ENCODE data around the gene DSCAM.

DSCAM gene

DNA sequence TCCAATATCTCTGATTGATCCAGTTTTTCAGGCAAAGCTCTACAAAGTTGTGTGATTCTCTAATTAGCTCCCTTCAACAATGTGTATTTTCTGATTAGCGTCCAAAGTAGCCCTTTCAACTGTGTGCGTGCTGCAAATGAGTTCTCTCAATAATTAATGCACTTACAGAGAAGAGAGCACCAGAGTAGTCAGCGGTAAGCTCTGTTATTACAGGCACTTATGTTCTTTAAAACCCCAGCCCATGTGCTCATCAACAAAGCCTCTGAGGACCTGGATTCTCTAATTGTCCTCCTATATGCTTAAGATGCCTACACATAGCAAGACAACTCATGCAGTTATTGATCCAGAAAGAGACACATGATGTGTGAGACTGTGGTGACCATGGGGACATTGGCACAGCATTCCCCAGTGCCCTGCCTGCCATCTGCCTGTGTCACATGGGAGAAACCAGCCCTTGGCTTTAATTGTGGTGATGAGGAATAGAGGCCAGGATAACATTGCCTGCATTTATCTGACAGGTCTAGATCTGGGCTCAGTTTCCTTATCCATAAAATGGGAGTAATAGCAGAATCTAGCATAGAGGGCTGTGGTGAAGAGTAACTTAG is 828.0 kb downstream of the DSCAM start:
- no peak for DNase-seq (ENCODE audit: low read depth in 4 of 4, low spot score in 1 of 4)

DNA sequence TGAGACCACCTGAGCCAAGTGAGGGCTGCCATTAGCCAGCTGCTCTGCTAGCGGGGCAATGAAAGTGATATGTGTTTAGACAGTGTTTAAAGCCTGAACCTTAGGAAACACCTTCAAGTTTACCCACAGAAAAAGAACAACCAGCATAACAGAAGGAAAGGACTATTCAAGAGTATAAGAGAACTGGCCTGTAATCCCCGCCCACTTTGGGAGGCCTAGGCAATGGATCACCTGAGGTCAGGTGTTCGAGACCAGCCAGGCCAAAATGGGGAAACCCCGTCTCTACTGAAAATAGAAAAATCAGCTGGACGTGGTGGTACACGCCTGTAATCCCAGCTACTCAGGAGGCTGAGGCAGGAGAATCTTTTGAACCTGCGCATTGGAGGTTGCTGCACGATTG is 830.3 kb downstream of the DSCAM start:
- DNase-seq (ENCODE audit: low read depth in 4 of 4, low spot score in 1 of 4): no peak

DNA sequence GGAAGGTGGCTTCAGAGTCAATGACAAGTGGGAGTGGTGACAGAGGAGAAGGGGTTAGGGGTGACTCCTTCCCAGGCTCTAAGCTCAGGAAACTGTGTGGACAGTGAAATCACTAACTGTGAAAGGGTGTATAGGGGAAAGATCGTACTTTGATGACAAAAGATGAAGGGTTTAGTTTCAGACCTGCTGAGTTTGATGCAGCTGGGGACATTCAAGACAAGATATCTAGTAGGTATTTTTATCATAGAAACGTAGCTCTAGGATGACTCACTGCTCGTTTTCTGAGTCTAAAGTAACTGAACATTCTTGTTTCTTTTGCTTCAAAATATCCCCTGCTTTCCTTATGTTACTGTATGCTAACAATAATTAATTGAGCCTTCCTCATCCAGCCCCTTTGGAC is 830.7 kb downstream of the DSCAM start:
- DNase-seq (ENCODE audit: low read depth in 4 of 4, low spot score in 1 of 4): no peak

DNA sequence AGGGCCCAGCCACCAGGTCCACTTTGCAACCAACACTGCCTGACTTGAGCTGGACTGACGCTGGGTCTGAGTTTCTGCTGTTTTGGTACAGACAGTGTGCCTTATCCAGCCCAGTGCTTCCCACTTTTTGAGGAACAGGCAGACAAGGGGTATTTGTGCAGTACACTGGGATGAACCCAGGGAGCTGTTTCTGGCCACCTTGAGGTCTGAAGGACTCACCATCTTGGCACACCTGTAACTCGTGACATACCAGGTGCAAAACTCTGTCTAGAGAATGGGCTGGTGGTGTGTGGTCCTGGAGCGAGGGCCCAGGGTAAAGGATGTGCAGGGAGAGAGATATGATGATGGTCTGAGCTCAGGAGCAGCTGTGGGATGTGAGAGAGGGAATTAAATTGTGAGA is 831.1 kb downstream of the DSCAM start:
- no peak for DNase-seq (ENCODE audit: low read depth in 4 of 4, low spot score in 1 of 4)

DNA sequence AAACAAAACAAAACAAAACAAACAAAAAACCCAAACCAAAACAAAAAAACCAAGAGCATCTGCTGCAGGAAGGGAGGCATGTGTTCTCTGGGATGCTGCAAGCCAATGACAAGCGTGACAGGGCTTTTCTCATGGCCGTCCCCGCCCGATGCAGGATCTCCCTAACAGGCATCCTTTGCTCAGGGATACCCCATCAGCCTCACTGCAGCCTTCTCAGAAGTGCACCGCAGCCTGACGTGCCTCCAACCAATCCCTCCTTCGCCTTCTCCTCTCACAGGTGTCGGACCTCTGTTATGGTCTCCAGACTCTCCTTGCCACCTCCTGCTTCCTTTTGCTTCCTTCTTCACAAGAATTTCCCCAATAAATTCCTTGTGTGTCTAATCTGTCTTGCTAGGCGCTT is 832.6 kb downstream of the DSCAM start:
- DNase-seq (ENCODE audit: low read depth in 4 of 4, low spot score in 1 of 4): no peak

DNA sequence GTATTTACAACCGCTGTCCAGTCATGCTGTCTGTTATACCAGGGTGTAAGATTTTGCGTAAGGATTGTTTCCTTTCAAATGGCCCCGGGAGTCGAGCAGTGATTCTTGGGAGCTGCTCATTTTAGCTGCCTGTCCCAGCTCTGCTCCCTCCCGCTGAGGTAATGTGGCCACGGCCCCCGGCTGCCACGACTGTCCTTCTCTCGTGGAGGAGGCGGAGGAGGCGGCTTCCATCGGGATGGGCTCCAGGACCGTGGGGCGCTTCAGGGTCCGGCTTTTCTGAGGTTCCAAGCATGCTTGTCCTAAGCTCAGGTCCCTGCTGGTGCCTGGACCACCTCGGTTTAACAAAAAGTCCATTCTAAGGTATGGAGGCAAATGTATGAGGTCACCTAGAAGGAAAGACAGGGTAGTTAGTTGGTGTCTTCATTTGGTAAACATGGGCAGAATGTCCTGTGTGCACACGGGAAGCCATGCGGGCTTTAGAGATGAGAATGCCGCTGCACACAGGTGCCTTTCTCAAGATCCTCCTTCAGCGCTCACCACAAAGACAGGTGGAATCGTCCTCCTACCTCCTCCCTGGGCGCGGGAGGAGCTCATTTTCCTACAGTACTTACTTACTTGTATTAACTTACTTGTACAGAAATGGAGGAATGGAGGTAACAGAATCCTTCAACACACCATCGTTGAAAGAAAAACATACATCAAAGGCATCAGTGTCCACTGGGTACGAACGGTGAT is 833.8 kb downstream of the DSCAM start:
- no peak for DNase-seq (ENCODE audit: low read depth in 4 of 4, low spot score in 1 of 4)

DNA sequence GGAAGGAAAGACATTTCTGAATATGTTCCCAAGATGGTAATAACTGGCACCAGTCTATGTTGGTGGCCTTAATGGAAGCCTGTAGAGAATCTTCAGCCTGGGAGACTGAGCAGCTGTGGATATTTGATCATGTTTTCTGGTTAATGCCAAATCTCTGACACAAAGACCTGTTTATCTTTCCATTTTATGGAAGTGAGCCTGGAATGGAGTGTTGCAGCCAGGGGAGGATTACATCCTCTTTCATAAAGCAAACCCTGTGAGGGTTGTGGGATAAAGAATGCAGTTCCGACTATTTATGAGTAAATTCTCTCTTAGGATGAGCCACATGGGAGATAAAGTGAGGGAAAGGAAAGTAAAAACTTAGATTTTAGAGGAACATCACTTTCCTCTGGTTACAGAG is 835.6 kb downstream of the DSCAM start:
- DNase-seq (ENCODE audit: low read depth in 4 of 4, low spot score in 1 of 4): no peak

DNA sequence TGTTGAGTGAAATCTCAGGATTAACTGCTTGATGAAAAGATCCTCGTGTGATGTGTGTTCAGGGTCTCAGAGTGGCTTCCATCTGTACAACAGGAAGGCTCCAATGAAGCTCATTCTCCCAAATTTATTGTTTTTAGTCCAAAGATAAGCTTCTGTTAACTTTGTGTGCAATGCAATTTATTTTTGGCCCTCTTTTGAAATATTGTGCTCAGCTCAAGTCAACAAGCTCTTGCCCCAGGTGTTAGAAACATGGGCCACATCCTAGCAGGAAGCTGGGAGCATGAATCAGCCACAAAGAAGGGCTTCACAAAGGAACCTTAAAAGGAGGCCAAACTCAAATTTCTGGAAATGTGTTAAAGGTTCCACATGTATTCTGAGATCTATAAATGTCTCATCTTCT is 844.0 kb downstream of the DSCAM start:
- DNase-seq (ENCODE audit: low read depth in 4 of 4, low spot score in 1 of 4): no peak

DNA sequence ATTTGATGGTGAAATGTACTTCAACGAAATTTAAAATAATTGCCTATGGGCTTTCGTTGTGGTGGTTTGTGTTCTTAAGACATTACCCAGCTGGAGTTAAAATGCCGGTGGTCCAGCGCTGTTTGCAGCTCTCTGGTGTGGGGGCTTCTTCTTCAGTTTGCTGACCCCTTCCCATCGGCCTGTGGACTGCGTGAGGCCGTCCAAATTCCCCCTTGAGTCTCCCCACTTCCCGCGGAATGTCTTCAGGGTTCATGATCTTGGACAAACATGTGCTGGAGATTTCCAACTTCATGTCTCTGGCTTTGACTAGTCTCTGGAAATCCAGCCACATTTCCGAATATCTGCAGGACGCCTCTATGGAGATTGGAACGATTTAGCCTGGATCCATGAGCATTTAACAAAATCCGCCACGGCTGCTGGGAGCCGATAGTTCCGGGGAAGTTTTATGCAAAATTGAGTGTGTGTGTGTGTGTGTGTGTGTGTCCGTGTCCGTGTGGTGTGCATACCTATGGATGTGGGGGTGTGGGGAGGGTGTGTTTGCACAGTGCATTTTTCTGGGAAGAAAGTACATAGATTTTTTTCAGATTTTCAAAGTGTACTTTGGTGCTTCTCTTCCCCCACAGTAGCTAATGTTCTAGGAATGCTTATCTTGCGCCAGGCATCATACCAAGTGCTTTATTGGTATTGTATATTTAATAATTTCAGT is 862.5 kb downstream of the DSCAM start:
- no peak for DNase-seq (ENCODE audit: low read depth in 4 of 4, low spot score in 1 of 4)

DNA sequence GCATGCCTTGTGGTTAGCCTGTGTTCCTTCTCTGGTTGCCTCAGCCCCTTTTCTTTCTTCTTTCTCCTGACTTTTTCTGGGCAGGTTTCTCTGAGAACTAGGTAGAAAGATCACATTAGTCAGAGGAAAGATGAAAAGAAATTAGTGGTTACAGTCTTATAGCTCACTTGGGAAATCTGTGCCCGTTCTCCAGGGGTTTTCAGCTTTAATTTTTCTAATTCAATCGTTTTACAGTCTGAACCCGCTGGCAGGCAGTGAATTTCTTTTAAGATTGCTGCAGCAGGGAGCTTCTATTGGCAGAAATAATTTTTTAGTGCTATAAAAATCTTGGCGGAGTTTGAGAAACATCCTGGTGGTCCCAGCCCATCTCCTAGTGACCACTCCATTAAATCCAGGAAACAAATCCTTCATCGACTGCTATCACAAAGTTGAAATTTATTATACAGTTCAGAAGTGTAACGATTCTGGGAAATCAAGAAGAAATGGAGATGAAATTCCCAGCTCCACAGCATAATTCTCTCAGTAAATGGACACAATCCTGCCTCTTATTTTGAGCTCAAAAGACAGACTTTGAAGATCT is 866.6 kb downstream of the DSCAM start:
- no peak for DNase-seq (ENCODE audit: low read depth in 4 of 4, low spot score in 1 of 4)

DNA sequence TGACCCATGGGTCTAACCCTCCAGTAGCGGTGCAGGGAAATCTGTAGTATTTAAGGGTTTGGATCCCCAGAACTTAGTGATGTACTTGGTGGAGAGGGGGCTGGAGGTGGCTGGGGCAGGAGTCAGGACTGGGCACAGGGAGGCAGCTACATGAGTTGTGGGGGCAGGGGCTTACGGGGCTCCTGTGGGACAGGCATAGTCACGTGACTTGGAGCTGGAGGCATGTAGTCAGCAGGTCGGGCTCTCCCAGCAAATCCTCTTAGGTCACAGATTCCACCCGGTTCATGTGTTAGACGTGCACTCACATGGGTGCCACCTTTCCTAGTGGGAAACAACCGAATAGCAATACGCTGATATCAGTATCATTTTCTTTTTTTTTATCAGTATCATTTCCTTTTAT is 867.6 kb downstream of the DSCAM start:
- DNase-seq (ENCODE audit: low read depth in 4 of 4, low spot score in 1 of 4): no peak

DNA sequence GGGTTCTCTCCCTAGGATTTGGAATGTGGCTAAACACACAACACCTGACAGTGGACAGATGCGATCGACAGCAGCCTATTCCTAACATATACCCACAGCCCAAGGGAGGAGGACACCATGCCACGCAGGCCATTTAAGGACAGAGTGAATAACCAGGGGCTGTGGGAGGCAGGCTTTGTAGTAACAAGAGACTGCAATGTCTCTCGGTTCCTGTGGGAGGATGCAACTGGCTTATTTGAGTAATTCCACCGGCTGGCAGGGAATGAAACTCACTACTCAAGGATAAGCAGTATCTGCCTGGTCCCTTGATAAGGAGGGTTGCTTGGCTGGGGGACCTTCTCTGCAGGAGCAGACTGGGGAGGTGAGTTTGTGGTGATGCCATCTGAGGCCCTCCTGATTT is 870.2 kb downstream of the DSCAM start:
- DNase-seq (ENCODE audit: low read depth in 4 of 4, low spot score in 1 of 4): no peak

DNA sequence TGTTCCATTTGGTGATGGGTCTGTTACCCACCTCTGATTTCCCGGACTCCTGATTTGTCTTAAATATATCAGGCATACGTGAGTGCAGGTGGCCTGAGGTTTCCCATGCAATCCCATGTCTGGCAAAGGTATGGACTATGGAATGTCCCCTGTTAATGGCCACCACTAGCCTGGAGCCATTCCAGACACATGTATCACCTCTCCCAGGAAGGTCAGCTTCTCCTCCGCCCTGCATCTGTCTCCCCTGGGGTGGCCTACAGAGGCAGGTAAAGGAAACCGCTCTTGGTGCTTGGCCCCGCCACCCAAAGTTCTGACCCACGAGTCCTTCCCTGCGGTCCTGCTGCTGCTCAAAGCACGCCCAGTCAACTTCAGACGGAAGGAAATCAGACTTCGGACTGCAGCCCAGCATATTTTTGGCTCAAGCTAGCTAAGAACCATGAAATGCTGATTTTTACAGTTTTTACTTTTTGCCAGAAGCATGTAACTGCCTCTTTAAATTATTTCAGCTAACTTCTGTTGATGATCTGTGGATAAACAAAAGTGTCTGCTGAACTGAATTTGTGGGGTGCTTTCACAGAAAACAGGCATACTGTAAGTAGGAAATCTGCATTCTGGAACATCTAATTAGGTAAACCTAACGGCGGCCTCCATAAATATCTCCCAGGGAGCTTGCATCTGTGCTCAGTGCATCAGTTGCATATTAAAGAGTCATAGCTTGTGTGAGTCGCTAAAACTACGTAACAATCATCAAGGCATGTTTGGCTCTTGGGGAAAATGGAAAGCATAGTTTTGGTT is 873.8 kb downstream of the DSCAM start:
- no peak for DNase-seq (ENCODE audit: low read depth in 4 of 4, low spot score in 1 of 4)

DNA sequence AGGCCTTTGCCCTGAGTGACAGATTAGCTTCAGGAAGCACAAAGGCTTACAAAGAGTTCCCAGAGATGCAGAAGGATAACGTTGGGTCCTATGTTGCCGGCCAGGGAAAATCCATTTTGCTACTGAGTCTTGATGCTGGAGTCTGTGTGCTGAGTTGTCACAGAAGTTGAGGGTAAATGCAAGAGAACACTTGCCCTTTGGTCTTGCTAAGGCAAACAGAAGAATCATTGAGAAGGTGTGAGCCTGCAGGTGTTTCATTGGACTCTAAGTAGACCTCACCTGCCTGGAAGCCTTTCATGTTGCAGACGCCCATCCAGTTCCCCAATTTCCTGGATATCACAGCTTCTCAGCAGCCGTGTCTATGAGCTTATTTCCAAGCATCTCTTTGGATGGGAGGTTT is 874.5 kb downstream of the DSCAM start:
- DNase-seq (ENCODE audit: low read depth in 4 of 4, low spot score in 1 of 4): no peak

DNA sequence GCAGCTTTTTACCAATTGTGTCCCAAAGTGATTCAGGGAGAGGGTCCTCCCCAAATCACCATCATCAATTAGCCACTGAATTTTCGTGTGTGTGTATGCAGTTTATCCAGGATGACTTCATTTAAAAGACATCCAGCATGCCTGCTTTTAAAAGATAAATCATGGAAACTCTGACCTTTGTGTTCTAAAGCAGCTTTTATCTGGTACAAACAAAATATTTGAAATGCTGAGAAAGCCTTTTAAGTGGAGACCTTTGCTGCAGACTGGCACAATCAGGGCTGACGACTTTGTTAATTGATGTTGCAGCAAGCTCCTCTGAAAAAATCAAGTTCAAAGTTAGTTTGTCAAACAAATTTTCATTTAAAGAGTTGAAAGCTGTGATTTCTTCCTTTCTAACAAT is 875.0 kb downstream of the DSCAM start:
- no peak for DNase-seq (ENCODE audit: low read depth in 4 of 4, low spot score in 1 of 4)

DNA sequence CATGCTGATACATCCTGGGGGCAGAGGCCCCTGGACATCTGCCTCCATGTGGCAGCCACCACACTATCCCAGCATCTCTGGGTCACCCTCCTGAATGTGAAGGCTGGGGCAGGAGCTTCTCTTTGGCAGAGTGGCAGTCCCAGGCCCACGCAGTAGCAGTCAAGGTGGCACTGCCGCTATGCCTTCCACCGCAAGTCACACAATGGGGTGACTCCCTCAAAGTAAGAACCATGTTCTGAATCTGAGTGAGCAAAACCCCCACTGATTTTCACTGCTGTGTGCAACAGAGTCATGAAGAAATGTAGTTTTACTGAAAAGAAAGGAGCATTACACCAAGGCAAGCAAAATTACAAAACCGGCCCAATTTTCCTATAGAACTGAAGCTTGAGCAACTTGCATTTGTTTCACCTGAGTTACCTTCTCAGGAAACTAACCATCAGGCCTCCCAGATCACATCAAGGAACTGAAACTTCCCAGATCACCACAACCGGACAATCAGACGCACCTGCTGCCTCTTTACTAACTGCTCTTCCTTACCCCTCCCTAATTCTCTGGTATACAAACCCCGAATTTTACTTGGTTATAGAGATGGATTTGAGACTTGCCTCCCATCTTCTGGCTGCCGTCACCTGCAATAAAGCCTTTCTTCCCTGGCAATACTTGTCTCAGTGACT is 877.1 kb downstream of the DSCAM start:
- DNase-seq (ENCODE audit: low read depth in 4 of 4, low spot score in 1 of 4): no peak

DNA sequence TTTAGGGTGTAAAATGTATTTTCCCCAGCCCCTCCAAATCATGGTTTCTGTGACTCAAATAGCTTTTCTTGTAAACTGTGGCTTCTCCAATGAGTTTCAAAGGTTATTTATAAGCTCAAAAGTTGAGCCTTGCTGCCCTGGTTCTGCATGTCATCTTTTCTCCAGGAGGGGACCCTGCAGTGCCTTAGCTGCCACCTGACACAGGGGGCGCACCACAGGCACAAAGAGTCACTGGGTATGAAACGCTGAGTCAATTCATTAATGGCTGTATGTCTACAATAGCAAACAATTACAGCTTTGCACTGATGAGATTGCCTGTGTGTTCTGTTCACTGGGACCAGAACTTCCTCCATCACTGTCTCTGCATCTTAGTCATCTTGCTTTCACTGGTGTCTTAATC is 878.9 kb downstream of the DSCAM start:
- DNase-seq (ENCODE audit: low read depth in 4 of 4, low spot score in 1 of 4): no peak

DNA sequence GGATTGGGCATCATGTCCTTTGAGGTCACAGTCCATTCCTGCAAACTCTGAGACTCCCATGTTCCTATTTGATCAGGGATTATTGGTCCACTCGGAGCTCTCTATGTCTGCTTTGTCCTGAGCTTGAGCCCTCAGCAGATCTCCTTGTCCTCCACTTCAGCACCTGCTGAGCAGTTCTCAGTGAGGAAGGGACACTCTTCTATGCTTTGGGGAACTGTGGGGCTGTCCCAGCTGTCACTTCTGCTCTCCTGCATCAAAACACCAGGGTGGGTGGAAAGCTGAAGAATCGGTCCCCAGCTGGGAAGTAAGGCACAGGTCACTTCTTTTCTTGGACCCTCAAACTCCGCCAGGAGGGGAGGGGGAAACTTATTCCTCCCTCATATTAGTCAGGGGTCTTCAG is 880.2 kb downstream of the DSCAM start:
- no peak for DNase-seq (ENCODE audit: low read depth in 4 of 4, low spot score in 1 of 4)

DNA sequence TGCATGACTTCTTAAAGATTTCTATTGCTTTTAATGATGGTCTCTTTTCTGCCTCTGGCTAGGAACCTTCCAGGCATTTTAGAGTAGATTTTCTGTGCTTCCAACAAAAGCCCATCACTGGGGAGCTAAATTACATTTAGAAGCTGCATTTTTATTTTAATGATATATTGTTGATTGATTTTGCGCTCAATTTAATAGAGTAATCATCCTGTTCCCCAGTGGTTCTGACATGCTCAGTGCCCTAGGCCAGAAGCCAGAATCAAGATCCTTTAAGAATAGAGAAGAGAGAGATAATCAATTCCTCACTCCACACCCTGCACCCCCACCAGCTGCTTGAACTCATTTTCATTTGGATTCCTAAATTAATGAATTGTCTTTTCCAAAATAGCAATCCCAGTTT is 881.9 kb downstream of the DSCAM start:
- no peak for DNase-seq (ENCODE audit: low read depth in 4 of 4, low spot score in 1 of 4)

DNA sequence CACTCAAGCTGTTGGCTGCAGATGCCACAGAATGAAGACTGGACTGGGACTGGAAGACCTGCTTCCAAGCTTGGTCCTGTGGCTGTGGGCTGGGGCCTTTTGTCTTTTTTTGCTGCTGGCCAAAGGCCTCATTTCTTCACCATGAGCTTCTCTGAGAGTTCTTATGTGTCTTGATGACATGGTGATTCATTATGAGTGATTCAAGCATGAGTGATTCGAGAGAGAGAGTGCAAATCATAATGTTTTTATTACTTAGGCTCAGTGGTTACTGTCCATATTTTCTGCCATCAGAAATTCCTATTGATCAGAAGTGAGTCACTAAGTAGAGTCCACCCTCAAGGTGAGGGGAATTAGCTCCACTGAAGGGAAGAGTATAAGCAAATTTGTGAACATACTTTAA is 885.7 kb downstream of the DSCAM start:
- DNase-seq (ENCODE audit: low read depth in 4 of 4, low spot score in 1 of 4): no peak
